ENCODE data around the gene ATP13A4.

The ATP13A4 gene

GRCh38 chr3:193554811-193555210, at the start of gene ATP13A4:
ATP13A4 (minus strand) TSS chr3:193554895; CDS start chr3:193554799, 96 bp downstream.
- in situ Hi-C loops (cut with MboI; ENCODE audit: low sequenced_read_pairs), result loop anchor here (25.0 kb wide), 1 partner anchor 743 kb away; no protein-coding TSS in a partner anchor

- in situ Hi-C loops (cut with MboI; ENCODE audit: low sequenced_read_pairs), result no loop called here
These were observed 44.7 kb upstream of the ATP13A4 start for GRCh38 chr3:193599393-193599792.

- in situ Hi-C loops (cut with MboI; ENCODE audit: low sequenced_read_pairs), result no loop called here
These were observed 43.5 kb upstream of the ATP13A4 start for GRCh38 chr3:193598202-193598601.

- in situ Hi-C loops (cut with MboI; ENCODE audit: low sequenced_read_pairs), result no loop called here
These were observed 41.3 kb upstream of the ATP13A4 start for GRCh38 chr3:193595939-193596487.

GRCh38 chr3:193594946-193595689, 40.4 kb upstream of the ATP13A4 start:
- in situ Hi-C loops (cut with MboI; ENCODE audit: low sequenced_read_pairs), result no loop called here

- in situ Hi-C loops (cut with MboI; ENCODE audit: low sequenced_read_pairs), result no loop called here
These were observed 39.0 kb upstream of the ATP13A4 start for GRCh38 chr3:193593668-193594030.

- in situ Hi-C loops (cut with MboI; ENCODE audit: low sequenced_read_pairs), result no loop called here
These were observed 38.4 kb upstream of the ATP13A4 start, which contains the start of gene OPA1 for GRCh38 chr3:193592841-193593667. OPA1 (plus strand) TSS chr3:193593208; CDS start chr3:193593378, 170 bp downstream.

GRCh38 chr3:193590088-193590856, 35.6 kb upstream of the ATP13A4 start:
- in situ Hi-C loops (cut with MboI; ENCODE audit: low sequenced_read_pairs), result no loop called here

- in situ Hi-C loops (cut with MboI; ENCODE audit: low sequenced_read_pairs), result no loop called here
These were observed 34.9 kb upstream of the ATP13A4 start for GRCh38 chr3:193589616-193590015.

GRCh38 chr3:193589129-193589528, 34.4 kb upstream of the ATP13A4 start:
- in situ Hi-C loops (cut with MboI; ENCODE audit: low sequenced_read_pairs), result no loop called here

GRCh38 chr3:193586526-193586925, 31.8 kb upstream of the ATP13A4 start:
- in situ Hi-C loops (cut with MboI; ENCODE audit: low sequenced_read_pairs), result no loop called here

- in situ Hi-C loops (cut with MboI; ENCODE audit: low sequenced_read_pairs), result no loop called here
These were observed 30.8 kb upstream of the ATP13A4 start for GRCh38 chr3:193585530-193585929.

GRCh38 chr3:193574488-193575070, 19.9 kb upstream of the ATP13A4 start:
- in situ Hi-C loops (cut with MboI; ENCODE audit: low sequenced_read_pairs), result loop anchor here (25.0 kb wide), 1 partner anchor 762 kb away; no protein-coding TSS in a partner anchor

GRCh38 chr3:193573403-193574191, 18.9 kb upstream of the ATP13A4 start:
- in situ Hi-C loops (cut with MboI; ENCODE audit: low sequenced_read_pairs), result loop anchor here (25.0 kb wide), 1 partner anchor 761 kb away; no protein-coding TSS in a partner anchor

GRCh38 chr3:193572426-193572908, 17.8 kb upstream of the ATP13A4 start:
- in situ Hi-C loops (cut with MboI; ENCODE audit: low sequenced_read_pairs), result loop anchor here (25.0 kb wide), 1 partner anchor 760 kb away; no protein-coding TSS in a partner anchor

GRCh38 chr3:193569119-193569518, 14.4 kb upstream of the ATP13A4 start:
- in situ Hi-C loops (cut with MboI; ENCODE audit: low sequenced_read_pairs), result loop anchor here (25.0 kb wide), 1 partner anchor 757 kb away; no protein-coding TSS in a partner anchor

GRCh38 chr3:193564012-193564411, 9.3 kb upstream of the ATP13A4 start:
- in situ Hi-C loops (cut with MboI; ENCODE audit: low sequenced_read_pairs), result loop anchor here (25.0 kb wide), 1 partner anchor 752 kb away; no protein-coding TSS in a partner anchor

GRCh38 chr3:193563426-193563825, 8.7 kb upstream of the ATP13A4 start:
- in situ Hi-C loops (cut with MboI; ENCODE audit: low sequenced_read_pairs), result loop anchor here (25.0 kb wide), 1 partner anchor 751 kb away; no protein-coding TSS in a partner anchor

GRCh38 chr3:193560870-193561269, 6.2 kb upstream of the ATP13A4 start:
- in situ Hi-C loops (cut with MboI; ENCODE audit: low sequenced_read_pairs), result loop anchor here (25.0 kb wide), 1 partner anchor 749 kb away; no protein-coding TSS in a partner anchor

Data from HL-60/S4 (cell line).